Stimulated activated CD8-positive, alpha-beta memory T cell treated with anti-CD3 and anti-CD28 coated beads, Interleukin-7, amount 100 ng/mL, for 4 hours (primary cell): ENCODE data around the gene GNL2.
"Not testable (repeated sequence)": the region's sequence is repeated elsewhere in the genome, so short reads cannot be mapped to it uniquely, and the experiment has no call there.

ENCODE experiments used
- DNase-seq, 2 donors: peaks; one replicate each; pipeline ENCODE4 v3.0.0-alpha.2; 2020; ENCODE audit warnings: low read depth in 2 of 2

GNL2 gene

DNA sequence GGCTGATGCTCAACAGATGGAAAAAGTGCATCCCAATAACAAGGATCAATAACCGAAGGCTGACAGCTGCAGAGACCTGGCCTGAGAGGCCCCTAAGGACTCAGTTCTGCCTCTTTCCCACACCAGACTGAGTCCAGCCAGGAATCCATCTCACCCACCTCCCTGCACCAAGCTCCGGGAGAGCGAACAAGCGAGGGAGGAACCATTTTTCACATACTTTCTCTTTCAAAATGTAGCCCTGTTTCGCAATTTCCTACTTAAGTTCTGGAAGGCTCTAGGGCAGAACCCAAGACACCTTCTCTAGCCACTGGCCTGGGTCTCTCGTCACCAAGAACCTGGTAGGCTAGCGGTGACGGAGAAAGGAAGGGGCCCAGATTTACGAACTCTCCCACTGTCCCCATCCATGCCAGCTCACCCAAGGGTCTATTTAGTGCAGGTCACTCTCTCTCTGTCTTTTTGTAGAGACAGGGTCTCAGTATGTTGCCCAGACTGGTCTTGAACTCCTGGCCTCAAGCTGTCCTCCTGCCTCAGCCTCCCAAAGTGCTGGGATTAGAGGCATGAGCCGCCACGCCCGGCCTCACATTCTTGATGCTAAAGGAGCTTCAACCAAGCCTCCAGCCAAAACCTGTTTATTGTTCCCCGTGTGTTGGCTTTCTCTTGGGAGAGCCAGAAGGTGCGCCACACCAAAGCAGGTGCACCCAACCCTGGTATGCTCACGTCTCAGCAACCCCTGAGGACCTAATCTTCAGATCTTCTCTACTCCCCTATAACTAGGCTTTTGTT is 10.9 kb upstream of the GNL2 start:
- no peak for DNase-seq

DNA sequence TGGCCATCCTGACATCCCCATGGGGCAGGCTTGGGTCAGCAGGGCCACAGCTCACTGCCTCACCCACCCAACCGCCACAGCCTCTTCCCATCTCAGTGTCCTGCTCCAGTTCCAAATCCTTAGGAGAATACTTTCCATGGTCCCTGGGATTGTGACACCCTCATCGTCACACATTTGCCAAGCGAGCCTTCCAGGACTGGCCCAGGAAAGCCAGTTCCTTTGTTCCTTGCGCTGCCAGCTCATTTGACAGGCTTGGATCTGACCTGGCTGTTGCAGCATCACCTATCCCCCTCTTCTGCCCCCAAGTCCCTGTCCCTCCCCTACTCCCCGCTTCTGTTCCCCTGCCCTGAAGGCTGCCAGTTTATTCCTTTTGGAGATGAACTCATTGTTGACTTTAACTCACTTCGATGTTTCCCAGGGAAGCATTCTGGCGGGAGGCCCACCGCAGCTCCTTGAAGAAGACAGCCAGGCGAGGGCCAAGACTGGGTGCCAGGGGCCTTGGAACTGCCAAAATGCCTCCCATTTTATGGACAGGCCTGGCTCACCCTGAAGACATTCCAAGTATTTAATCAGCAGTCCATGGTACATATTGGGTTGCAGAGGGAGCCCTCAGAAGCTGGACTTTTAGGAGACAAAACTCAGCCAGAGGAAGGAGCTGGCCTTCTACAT is 10.2 kb upstream of the GNL2 start:
- no peak for DNase-seq

DNA sequence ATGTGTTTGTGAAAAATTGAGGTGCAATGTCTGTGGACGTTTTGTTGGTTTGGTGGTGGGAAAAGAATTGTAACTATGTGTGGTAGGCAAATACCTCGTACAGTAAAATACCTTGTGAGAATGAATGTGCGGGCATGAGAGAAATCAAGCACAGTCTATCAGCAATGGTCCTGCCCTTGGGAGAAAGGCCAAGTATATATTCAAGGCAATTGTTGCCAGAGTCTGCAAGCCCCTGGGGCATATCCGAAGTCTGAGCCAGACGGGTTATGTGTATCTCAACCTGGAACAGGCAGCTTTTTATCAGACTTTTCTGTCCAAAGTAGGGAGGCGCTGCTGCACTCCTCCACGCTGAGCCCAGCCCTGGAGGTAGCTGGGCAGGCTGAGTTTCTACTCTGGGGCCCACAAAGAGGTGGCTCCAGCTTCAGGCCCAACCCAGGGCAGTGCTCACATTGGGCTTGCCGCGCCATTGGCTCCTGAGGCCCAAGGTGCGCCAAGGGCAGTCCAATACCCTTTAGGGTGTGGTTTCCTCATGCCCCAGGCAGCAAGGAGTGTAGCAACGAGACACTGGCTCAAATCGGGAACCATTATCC is 9.4 kb upstream of the GNL2 start:
- DNase-seq = no peak

DNA sequence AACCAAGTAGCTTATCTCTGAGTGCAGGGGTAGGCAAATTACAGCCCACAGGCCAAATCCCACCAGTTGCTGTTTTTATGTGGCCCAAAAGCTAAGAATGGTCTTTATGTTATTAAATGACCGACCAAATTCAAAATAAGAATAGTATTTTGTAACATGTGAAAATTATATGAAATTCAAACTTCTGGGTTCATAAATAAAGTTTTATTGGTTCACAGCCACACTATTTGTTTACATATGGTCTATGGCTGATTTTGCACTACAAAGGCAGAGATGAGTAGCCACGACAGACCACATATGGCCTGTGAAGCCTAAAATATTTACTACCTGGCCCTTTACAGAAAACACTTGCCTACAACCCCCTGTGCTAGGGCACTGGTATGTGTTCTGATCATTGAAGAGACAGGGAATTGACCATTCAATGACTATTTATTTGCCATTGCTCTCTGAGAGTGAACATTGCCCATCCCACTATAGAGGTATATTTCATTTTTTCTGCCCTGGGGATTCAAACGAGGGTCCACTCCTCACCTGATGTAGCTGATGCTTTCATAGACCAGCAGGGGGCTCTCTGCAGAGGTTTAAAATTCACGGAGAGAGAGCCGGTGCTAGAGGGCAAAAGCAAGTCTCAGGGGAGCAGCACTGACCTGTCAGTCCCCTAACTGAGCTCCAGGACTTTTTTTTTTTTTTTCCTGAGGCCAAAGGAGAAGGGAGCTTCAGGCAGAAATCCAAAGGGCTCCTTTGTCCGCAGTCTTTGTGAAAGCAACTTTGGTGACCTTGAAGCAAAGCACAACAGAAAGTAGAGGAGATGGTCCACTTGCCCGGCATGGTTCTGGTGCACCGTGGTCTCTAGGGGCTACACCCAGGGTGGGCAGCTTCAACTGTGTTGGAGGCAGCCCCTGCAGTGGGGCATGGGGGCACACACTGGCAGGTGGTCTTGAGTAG is 7.3 kb upstream of the GNL2 start:
- DNase-seq = peak in 1 of 2 donors; percentile 9

DNA sequence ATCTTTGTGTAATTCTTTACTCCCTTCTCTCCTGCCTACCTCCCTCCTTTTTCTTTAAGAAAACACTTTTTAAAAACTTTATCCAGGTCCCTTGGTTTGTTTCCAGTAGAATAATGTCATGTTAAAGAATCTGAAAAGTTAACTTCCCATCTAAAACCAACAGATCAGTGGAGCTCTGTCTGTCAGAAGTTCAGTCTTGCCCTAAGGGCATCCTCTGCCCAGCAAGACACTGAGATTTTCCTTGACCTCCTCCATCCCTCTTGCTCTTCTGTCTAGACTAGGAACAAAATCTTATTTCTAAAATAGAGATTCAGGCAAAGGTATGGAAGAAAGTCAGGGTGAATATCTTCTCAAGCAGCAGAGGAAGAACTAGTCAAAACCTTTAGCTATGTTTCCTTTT is 5.7 kb upstream of the GNL2 start:
- no peak for DNase-seq

DNA sequence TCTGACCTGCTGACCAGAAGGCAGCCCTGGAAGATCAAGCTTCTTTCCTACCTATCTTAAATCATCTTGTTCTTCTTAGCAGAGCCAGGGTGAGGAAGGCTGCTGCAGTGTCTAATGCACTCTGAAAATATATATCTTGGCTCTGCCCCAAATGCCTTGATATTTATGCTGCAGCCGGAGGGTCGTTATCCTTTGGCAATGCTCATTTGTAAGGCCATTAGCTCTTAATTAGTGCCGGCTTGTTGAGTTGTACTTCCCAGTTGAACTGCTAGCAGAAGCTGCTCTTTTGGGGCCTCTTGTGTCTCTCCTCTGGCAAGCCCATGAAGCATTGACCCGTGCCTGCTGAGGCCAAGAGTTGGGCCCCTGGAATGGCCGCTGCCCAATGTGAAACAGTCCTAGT is 4.2 kb upstream of the GNL2 start:
- no peak for DNase-seq

DNA sequence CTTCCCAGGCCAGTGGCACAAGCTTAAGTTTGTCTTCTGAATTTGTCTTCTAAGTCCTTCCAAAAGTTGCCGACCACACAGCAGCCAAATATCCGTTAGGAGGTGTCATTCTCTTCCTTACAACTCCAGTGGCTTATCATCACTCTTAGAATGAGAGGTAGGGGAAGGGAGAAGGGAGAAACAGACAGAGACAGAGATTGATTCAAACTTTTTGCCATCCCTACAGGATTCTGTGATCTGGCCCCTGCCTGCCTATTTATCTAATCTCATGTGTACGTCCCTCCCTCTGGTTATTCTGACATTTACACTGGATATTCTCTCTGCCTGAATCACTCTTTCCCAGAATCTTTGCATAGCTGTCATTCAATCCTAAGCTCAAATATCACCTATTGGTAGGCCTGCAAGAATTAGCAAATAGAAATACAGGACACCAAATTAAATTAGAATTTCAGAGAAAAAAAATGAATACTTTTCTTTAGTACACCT is 488 bp upstream of the GNL2 start:
- no peak for DNase-seq

DNA sequence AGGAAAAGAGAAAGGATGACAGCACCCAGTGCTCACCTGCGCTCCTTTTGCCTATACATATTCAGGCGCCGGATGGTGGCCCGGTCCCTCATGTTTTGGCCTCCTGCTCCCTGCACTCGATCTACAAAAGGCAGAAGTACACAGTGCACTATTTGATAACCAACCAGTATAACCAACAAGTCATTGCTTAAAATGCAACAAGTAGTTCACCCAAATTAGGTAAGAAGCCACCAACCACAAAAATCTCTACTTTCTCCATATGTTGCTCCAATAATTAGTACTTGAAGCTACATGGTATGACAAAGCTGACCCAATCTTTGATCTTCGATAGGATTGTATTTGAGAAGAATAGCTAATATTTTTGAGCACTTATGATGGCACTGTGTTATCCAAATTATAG is 2.0 kb downstream of the GNL2 start:
- DNase-seq = no peak

DNA sequence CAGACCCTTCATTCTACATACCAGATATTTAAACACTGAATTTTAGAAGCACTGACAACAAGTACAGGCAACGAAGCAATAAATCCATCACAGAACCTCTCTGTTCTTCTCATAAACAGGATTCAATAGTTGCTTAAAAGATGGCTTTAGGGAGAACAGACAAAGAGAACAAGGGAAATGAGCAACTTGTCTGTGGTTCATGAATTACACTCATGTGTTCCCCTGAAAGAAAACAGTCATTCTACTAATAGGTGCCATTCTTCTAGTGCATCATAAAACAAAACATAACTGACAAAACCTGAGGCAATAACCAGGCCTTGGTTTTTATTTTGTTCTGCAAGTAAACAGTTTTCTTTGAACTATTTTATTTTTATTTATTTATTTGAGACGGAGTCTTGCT is 6.8 kb downstream of the GNL2 start:
- no peak for DNase-seq

DNA sequence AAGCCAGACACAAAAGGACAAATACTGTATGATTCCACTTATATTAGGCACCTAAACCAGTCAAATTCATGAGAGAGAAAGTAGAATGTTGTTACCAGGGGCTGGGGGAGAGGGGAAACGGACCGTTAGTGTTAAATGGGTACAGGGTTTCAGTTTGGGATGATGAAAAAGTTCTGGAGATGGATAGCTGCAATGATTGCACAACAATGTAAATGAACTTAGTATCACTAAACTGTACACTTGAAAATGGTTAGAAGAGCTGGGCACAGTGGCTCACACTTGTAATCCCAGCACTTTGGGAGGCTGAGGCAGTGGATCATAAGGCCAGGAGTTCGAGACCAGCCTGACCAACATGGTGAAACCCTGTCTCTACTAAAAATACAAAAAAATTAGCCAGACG is 11.2 kb downstream of the GNL2 start:
- DNase-seq = not testable (repeated sequence)

DNA sequence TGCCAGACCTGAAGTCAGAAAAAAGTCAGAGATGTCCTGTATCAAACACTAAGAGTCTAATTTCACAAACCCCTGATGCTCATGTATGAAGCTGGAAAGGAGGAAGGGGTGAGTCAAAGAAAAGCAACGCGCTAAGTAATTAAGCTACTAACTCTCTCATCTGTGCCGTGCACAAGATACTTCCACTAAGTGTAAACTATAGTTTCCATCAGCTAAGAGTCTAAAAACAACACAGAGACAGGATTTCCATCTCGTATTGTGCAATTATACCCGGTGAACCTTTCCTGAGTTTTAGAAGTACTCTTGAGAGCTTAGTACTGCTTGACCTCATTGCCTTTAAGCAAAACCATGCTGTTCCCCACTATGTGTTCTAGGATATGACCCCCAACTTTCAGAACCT is 20.0 kb downstream of the GNL2 start:
- DNase-seq = no peak

DNA sequence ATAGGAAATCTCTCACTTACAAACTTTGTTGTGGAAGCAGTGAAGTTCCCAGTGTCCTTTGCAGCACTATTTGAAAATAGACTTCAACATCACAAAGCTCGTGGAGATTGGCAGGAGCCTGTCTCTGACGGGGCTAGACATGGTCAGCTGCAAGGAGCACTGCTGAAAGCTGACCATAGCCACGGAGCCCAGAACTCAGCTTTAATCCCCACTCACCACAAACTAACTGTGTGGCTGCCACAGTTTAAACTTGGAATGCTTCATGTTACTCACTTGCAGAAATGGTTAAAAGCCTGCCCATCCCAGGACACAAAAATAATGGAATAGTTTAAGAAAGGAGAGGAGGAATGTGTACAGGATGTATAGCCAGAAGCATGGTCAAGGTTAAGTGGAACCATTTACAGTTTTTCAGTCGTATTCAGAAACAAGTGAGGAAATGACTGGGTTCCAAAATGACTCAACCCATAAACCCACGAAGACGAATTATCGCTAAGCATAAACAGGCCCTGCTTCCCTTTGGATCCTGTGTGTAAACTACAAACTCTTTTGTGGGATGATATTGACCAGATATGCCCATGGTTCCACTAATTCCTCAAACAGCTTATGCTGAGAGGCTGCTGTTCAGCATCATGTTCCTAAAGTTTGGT is 20.8 kb downstream of the GNL2 start:
- DNase-seq = no peak

DNA sequence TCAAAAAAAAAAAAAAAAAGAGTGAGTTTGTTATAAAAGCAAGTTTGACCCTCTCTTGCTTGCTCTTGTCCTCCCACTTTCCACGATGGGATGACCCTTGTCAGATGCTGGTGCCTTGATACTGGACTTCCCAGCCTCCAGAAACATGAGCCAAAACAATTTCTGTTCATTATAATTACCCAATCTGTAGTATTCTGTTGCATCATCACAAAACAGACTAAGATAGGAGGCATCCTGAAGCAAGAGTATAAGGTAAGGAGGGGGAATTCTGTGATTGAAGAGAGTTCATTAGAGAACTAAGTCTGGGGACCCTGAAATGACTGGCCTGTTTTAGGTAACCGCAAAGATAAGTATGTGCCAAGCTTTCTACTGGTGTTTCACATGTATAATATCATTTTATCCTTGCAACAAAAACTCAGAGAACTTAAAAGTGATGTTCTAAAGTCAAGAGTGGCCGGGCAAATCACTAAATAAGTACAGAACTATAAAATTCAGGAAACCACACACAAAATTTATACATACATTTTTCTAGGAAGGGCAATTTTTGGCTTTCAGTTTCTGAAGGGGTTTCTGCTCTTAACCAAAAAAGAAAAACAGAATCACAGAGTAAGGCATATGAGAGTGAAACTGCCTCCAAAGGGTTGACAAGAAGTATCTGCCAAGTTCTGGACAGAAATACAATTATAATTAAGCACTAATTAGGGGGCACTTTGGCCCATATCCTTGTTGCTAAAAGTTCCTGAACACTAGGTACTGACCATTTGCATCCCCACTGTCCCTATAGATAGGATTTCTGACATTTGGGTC is 25.0 kb downstream of the GNL2 start:
- no peak for DNase-seq

DNA sequence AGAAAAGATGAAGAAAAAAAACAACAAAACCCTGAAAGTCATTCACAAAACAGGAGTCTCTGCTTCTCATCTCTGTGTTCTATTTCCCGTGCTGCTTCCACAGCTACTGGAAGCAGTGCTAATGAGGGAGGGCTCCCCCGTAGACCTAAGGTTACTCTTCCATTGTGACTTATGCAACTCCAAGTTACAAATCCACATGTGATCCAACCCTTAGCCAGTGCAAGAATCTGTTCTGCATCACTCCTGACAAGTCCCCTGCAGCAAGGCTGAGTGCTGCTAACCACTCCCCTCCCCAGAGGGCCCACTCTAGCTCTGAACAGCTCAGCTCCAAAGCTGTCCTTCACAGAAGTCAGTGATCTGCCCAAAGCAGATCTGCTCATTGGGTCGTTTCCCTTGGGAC is 28.7 kb downstream of the GNL2 start:
- no peak for DNase-seq

DNA sequence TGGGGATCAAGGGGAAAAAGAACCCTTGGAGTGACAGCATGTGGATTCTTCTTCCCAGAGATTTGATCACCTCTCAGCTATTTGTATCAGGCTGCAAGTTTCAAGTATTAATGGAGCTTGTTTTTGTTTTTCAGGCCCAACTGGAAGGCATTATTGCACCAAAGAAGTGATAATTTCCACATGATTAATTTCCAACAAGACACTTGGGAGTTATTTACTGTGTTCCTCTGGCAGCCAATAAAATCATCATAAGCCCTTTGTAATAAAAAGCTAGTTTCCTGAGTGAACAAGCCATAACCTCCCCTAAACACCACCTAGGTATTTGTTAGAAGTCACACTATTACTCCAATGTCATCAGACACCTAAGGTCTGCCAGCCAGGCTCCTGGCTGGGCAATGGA is 30.8 kb downstream of the GNL2 start:
- DNase-seq = no peak

DNA sequence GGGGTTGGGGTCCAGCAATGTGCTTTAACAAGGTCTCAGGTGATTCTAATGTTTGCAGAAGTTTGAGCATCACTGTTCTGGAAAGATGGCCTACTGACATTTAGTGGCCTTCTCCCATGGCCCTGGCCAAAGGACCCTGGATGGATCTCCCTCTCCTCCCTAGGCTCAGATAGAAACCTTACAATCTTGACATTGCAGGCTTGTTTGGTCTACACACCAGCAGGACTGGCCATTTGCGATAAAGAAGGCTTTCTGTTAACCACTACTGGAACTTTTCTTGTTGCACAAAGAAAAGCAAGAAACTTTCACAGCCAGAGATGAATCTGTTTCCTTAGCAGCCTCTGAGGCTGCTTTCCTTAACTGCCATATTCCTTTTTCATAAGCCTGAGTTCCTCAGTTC is 32.8 kb downstream of the GNL2 start:
- DNase-seq = no peak

DNA sequence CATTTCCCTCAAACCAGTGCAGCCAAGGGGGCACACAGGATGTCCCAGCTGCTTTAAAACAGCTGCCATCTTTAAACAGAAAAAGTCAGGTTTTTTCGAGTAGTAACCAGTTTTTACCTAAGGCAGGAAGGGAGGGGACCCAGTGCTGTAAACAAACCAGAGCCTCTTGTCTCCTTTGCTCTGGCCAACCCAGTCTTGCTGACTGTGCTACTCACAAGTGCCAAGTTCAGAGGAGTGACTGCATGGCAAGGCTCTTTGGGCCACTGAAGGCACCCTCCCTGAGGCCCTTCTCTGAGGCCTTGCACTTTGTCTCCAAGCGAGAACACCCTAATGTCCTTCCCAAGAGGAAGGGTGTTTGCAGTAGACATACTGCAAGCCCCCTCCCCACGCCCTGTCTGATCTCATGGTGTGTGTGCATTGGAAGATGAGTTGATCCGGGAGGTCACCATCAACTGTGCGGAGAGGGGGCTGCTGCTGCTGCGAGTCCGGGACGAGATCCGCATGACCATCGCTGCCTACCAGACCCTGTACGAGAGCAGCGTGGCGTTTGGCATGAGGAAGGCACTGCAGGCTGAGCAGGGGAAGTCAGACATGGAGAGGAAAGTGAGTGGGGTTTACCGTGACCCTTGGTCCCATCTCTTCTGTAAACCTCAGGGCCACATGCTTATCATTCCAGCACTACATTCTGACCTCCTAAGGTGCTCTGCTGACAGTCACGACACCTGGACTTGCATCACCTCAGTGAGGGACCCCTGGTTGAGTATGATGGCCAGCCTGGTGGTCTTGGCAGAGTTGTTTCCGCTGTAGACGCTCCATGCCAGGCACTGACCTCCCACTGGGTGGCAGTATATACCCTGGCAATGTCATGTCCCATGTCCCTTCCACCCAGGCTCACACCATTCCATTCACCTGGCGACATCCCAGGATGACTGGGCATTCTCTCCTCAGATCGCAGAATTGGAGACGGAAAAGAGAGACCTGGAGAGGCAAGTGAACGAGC is 34.3 kb downstream of the GNL2 start:
- peak in 1 of 2 donors; percentile 7 for DNase-seq

DNA sequence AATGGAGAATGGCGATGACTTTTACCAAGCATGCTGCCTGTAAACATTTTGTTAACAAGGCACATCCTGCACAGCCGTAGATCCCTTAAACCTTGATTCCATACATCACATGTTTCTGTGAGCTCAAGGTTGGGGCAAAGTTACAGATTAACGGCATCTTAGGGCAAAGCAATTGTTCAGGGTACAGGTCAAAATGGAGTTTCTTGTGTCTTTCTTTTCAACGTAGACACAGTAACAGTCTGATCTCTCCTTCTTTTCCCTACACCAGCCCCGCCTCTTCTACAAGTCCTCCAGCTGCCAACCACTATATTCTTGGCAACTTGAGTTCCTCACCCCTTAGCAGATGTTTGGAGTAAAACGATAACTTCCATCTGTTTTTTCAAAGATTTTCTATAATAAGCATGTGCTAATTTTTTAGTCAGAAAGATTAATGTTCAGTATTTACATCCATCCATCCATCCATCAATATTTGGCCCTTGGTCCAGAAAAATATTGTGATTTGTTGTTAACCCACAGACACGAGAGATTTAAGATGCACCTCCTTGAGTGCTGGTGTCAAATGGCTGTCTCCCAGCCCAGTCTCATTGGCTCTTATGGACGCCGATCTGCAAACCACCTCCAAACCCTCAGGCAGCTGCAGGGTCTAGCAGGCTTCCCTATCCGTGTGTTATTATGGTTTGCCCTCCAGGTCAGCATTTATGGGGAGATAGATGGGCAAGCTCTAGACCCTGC is 35.2 kb downstream of the GNL2 start:
- no peak for DNase-seq

DNA sequence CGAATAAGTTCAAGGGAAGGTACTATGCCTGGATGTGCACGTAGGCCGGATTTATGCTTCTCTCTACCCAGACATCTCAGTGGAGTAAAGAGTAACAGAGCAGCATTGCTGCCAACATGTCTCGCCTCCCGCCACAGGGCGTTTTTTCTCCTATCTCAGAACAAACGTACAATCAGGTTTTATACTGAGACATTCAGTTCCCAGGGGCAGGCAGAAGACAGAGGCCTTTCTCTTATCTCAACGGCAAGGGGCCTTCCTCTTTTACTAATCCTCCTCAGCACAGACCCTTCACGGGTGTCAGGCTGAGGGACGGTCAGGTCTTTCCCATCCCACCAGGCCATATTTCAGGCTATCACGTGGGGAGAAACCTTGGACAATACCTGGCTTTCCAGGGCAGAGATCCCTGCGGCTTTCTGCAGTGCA is 35.8 kb downstream of the GNL2 start:
- not testable (repeated sequence) for DNase-seq
